Right lobe of liver (tissue), 6 donors: ENCODE data around the gene OSBPL5. TPM values are rescaled to one million over a fixed set of nuclear protein-coding genes. Genes with fewer than 3 reads are reported as not detected.

Source experiments
- ATAC-seq, 4 donors: fragments of 200-7000 bp; cut with Tn5 transposase; one replicate each; pipeline ENCODE4 v1.9.1; 2020; ENCODE audit warnings: mild to moderate bottlenecking in 4 of 4, moderate library complexity in 4 of 4
- DNase-seq, 3 donors: peaks; one replicate each; pipeline ENCODE4 v3.0.0-alpha.2; 2020
- H3K27ac ChIP-seq, 3 donors: fragments of 200-600 bp; one replicate each; pipeline ENCODE4 v1.8.0; 2022
- H3K27me3 ChIP-seq, 2 donors: fragments of 200-600 bp; one replicate each; pipeline ENCODE4 v1.8.0; 2022
- H3K36me3 ChIP-seq, 4 donors: fragments of 200-600 bp; sonication (generic) in 1 of 4; one replicate each; pipeline versions ENCODE4 v1.5.1 to v1.8.0; 2017 to 2022; ENCODE audit warnings: control low read depth in 1 of 4
- H3K4me1 ChIP-seq, 4 donors: fragments of 200-600 bp; sonication (generic) in 1 of 4; one replicate each; pipeline versions ENCODE4 v1.5.1 to v1.8.0; 2017 to 2022; ENCODE audit warnings: control low read depth in 1 of 4
- H3K4me3 ChIP-seq, 3 donors: fragments of 200-600 bp; one replicate each; pipeline ENCODE4 v1.8.0; 2022
- H3K9me3 ChIP-seq, 4 donors: fragments of 200-600 bp; sonication (generic) in 1 of 4; one replicate each; pipeline versions ENCODE4 v1.5.1 to v1.8.0; 2017 to 2022; ENCODE audit warnings: control low read depth in 1 of 4
- CTCF ChIP-seq, 4 donors: fragments of 200-600 bp in 3 of 4; fragments of 450-650 bp in 1 of 4; IDR thresholded peaks; one replicate each; pipeline versions ENCODE4 v1.5.1 to v1.8.0; 2016 to 2022; ENCODE audit warnings: antibody characterized with exemption in 4 of 4, mild to moderate bottlenecking in 2 of 4
- POLR2A ChIP-seq: fragments of 450-650 bp; IDR thresholded peaks from one replicate; pipeline ENCODE4 v1.6.1; 2017; ENCODE audit warnings: antibody characterized with exemption, mild to moderate bottlenecking
- WGBS: methylation state at CpG from one replicate; pipeline ENCODE4 v1.1.6; 2018; ENCODE audit warnings: low coverage, low lambda C conversion rate; ENCODE audit not compliant: insufficient coverage; ENCODE audit errors: missing lambda C conversion rate; 5-methylcytosine and 5-hydroxymethylcytosine counted together
- intact Hi-C, 2 donors: fragments of 100-400 bp; cut with DNase I; formaldehyde crosslinking; loops; one replicate each; pipeline versions ENCODE4 v1.11.2 to v1.14.1; 2022
- total RNA-seq, 6 experiments: library from RNA; depleted of rRNA in 2 of 6; stranded (reverse); fragments of >200 nt in 2 of 6; fragmentation: NEBNext Ultra II Directional in 3 of 6; extraction: Animal tissue kit (Norgen Biotek cat#: 25700) in 3 of 6; gene quantifications; one replicate each; pipeline versions ENCODE4 v1.1.0 to v1.2.4, GENCODE V29; 2016 to 2023
- donor health status: DM: no; HTN: yes; CAD: no.
- donor health status: DM: no; HTN: no; CAD: no.
- donor health status: DM: no; HTN: no; CAD: no.
- donor health status: DM: no; HTN: yes; CAD: no.
- donor health status: DM: no; HTN: yes; CAD: no.

The OSBPL5 gene
- total RNA-seq, 6 experiments from 2014 or later = 2.2 to 6.3 (median 3.4) TPM

- DNase-seq = peak in 2 of 3 donors; percentile 42 to 45
- H3K36me3 ChIP-seq = no peaks in the 10 kb centered on the region
- H3K27me3 ChIP-seq = no peaks in the 10 kb centered on the region
- H3K4me1 ChIP-seq = peaks cover 0 to 5% (median 0%) of the 10 kb centered on the region in 4 donors
- H3K9me3 ChIP-seq = no peaks in the 10 kb centered on the region
- TF ChIP-seq CTCF (IDR thresholded peaks at IDR 0.05) (no peak), POLR2A (no peak)
- no peak overlapping the region for H3K27ac ChIP-seq
- H3K4me3 ChIP-seq = no peak overlapping the region
- peak in 1 of 4 donors; percentile 12 for ATAC-seq
- intact Hi-C loops = loop anchor here in 1 of 2 donors (10.0 kb wide), 1 partner anchor 117 kb away; no protein-coding TSS in a partner anchor
- 100% methylated on average over 1 of the region's 11 CpGs for WGBS
Observed at GRCh38 chr11:3108183-3108721, 56.9 kb downstream of the OSBPL5 start.

- TF ChIP-seq CTCF (IDR thresholded peaks at IDR 0.05) = no peak
- TF ChIP-seq POLR2A = no peak
- Histone ChIP-seq H3K27ac (no peak overlapping the region), H3K36me3 (no peaks in the 10 kb centered on the region), H3K9me3 (no peaks in the 10 kb centered on the region), H3K27me3 (no peaks in the 10 kb centered on the region), H3K4me1 (peaks cover 0 to 4% (median 0%) of the 10 kb centered on the region in 4 donors), H3K4me3 (no peak overlapping the region)
- 68% methylated on average over 6 of the region's 21 CpGs for WGBS
- DNase-seq (peak in 1 of 3 donors; percentile 44), ATAC-seq (no peak)
- intact Hi-C loops = loop anchor here in 1 of 2 donors (10.0 kb wide), 1 partner anchor 117 kb away; no protein-coding TSS in a partner anchor
Observed at GRCh38 chr11:3107608-3108182, 57.4 kb downstream of the OSBPL5 start.

- TF ChIP-seq CTCF (IDR thresholded peaks at IDR 0.05) (no peak), POLR2A (no peak)
- WGBS = 100% methylated on average over 1 of the region's 21 CpGs
- no peaks in the 10 kb centered on the region for H3K27me3 ChIP-seq
- no peak for ATAC-seq
- H3K9me3 ChIP-seq = no peaks in the 10 kb centered on the region
- no peak overlapping the region for H3K27ac ChIP-seq
- no peaks in the 10 kb centered on the region for H3K36me3 ChIP-seq
- no peaks in the 10 kb centered on the region for H3K4me1 ChIP-seq
- intact Hi-C loops = loop anchor here in 1 of 2 donors (10.0 kb wide), 1 partner anchor 118 kb away; no protein-coding TSS in a partner anchor
- H3K4me3 ChIP-seq = no peak overlapping the region
- peak in 2 of 3 donors; percentile 27 to 42 for DNase-seq
Observed at GRCh38 chr11:3106736-3107524, 58.2 kb downstream of the OSBPL5 start.

- Histone ChIP-seq H3K4me3 (no peak overlapping the region), H3K9me3 (no peaks in the 10 kb centered on the region), H3K4me1 (no peaks in the 10 kb centered on the region), H3K27me3 (no peaks in the 10 kb centered on the region), H3K36me3 (no peaks in the 10 kb centered on the region), H3K27ac (no peak overlapping the region)
- ATAC-seq (no peak), DNase-seq (no peak)
- TF ChIP-seq CTCF (IDR thresholded peaks at IDR 0.05) (no peak), POLR2A (no peak)
- intact Hi-C loops = loop anchor here in 1 of 2 donors (10.0 kb wide), 1 partner anchor 119 kb away; no protein-coding TSS in a partner anchor
- 59% methylated on average over 7 of the region's 41 CpGs for WGBS
Observed at GRCh38 chr11:3105791-3106735, 59.0 kb downstream of the OSBPL5 start.
